GM21423 (cell line): Measurements from ENCODE around the gene TMA7B.

Experiments used
- ATAC-seq: cut with Tn5 transposase; IDR thresholded peaks from one replicate; pipeline ENCODE4 v1.9.1; 2021; ENCODE audit warnings: mild to moderate bottlenecking, moderate library complexity; ENCODE audit not compliant: unreplicated experiment

Gene TMA7B

DNA sequence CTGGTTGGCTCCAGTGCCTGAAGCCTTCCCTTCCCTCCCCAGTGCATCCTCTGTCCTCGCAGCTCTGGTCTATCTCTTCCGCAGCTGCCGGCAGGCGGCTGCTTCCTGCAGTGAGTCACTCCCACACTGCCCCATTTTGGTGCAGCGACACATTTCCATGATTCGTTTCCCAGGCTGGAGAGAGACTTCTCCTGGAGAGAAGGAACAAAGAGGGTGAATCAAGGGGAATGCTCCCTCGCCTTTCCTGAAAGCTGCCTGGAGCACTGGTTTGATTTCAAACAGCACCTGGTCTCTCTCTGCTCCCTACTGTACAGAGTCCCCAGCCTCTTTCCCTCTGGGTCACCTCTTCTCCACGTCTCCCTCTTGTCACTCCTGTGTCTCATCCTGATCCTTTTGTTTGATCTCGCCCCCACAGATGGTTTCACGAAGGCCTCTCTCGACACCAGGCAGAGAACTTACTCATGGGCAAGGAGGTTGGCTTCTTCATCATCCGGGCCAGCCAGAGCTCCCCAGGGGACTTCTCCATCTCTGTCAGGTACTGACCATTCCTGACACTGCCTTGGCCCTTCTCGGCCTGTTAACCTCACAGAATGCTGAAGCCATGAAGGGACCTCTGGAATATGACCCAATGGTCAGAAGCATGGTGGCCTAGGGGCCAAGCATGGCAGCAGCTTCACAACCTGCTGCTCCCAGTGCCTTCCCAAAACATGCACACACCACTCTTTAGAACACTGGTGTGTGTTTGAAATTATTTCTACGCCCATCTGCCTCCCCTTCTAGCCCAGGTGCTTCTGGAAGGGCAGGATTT lies at the start of gene TMA7B:
TSS of gene TMA7B (plus strand) at position 758 of the 808 bp plus-strand sequence. CDS start 3,978 bp downstream, outside the sequence.
- no peak for ATAC-seq

DNA sequence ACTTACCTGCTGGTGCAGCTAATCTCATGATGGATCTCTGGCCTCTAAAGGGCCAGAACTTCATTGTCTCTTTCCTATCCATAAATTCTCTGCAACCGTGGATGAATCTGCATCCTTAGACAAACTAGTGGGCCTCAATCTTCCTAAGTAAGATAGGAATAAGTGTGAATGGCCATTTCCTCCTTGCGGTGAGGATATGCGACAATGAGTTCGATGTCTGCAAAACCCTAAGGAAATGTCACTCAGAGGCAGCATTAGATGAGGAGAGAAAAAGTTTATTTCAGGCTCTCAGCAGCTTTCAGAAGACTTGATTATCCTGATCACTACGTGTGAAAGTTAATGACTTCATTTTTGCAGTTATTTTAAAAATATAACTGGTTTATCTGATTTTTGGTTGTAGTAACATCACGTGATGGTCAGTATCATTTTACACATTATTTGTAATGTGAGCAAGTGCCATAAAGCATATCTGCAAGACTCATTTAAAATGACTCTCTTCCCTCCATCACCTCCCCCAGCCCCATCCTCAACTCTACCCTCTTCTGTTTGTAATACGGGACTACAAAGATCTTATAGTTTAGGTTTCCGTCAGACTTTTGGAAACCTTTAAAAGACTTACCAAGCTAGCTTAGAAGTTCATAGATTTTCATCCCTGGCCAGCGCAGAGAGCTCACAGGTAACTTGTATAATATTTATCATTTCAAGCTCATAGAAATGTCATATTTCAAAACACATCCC lies 49.2 kb upstream of the TMA7B start:
- ATAC-seq = no peak

DNA sequence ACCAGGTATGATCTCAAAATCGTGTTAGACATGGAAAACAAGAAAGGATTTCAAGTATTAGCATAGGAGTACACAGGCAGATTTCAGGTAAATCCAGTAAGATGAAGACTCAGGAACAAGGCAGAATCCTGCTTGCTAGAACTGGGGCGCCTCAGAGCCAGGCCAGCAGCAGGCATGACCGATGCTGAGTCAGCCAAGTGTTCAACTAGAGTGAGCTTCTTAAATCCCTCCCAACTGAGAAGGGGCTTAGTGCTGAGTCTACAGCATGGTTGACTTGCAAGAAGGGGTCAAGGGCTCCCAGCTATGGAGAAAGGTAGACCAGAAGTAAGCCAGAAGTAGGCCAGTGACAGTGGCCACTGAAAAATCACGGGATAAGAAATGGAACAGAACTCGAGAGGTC lies 46.9 kb upstream of the TMA7B start:
- ATAC-seq = no peak

DNA sequence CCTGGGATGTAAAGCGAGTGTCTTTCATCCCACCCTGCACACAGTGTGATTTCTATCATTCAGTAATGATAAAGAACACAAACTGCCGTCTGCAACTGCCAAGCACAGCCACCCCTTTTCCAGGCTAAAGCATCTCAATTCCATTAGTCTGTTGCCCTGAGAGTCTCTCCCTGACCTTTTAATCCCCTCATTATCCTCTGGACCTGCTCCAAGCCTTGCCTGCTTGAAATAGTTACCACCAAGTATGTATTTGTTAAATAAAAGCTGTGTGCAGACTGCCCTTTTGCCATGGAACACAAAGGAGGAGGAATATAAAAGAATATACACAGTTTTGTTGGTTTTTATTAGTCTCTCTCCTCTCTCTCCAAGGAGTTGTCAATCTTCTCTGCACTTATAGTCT lies 46.3 kb upstream of the TMA7B start:
- ATAC-seq = no peak

DNA sequence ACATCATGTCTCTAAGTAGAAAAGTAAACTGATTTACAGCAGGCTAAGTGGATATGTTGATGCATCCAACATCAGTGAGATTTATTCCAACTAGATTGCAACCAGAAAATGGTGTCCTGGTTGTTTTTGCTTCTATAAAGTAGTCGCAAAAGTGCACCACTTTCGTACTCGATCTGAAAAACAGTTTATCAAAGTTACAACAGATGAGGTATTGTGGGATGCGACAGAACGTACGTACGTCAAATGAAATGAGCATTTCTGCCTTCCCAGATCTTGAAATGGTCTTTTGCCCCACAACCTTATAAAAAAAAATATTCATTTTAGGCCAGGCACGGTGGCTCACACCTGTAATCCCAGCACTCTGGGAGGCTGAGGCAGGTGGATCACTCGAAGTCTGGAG lies 45.6 kb upstream of the TMA7B start:
- no peak for ATAC-seq

DNA sequence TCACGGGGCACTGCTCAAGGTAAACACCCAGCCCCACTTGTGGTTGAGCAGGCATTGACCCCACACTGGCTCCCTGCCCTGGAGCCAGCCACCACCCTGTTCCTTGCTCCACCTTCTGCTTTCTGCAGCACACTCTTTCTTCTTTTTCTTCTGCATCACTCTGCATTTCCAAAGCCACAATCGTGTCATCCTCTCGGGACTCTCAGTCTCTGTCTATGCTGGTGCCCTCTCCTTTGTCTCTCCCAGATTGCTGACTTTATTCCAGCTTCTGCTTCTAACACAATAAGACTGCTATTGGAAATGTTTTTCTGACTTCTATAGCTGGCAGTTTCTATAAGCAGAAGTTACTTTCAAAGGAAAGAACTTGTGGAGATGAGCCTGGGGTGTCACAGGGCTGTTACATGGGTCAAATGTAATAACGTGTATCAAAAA lies 44.9 kb upstream of the TMA7B start:
- no peak for ATAC-seq

DNA sequence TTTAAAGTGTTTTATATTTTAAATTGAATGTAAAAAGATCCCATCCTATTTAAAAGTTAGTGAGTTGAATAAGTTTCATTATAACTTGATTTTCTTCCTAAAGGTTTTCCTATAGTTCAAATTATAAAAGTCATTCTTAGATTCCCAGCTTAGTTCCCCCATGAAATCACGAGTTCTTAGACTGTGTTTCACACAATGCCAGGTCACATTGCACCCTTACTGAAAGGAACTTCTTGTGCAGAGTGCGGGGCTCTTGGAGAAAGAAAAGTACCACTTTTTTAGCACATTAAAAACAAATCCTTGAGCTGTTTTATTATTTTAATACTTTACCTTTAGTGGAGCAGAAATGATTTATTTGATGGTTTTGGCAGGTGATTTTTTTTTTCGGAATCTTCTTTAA lies 43.7 kb upstream of the TMA7B start:
- no peak for ATAC-seq

DNA sequence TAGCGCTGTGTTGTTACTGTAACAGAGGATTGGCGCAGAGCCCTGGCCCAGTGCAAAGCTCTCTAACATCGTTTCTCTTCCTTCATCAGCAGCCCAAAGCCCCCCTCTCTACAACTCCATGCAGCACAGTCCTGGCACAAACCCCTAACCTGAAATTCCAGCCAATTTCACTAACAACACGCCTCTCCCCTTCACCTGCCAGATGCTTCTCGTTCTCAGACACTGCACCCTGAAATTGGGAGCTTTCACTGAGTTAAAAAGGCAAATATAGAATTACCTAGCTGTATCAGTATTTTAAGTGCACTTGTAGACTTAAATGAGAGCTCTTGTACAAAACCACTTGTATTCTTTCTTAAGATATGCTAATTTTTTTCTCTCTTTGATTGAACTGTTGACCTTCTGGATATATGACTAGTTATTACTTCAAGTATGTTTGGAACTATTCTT lies 43.0 kb upstream of the TMA7B start:
- no peak for ATAC-seq

DNA sequence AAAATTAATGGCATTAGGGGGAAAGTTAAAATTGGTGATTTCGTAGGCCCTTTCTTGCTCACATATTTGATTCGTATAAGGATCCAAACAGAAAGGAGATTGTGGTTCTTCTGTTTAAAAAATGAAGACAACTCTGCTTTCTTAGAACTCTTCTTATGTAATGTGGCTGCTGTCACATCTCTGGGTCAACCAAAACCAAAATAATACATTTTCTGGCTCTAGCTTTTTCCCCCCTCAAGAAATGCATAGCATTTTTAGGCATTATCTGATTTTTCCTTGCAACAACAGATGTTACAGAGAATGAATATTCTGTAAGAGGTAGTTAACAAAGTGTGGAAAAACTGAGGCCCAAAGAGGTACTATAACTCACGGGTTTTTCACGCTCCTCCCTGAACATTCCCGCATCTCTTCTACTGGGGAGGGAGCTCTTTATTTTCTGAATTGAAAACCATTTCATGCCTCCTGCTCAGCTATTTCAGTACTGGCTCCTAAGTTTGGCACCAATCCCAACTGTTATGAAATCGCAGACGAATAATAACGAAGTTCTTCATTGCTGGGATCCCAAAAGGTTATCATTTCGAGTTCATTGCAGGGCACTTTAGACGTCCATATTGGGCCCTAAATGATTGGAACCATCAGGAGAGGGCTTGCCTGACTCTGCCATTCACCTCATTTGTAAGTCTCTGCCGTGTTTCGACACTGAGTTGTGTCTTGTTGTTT lies 42.3 kb upstream of the TMA7B start:
- no peak for ATAC-seq

DNA sequence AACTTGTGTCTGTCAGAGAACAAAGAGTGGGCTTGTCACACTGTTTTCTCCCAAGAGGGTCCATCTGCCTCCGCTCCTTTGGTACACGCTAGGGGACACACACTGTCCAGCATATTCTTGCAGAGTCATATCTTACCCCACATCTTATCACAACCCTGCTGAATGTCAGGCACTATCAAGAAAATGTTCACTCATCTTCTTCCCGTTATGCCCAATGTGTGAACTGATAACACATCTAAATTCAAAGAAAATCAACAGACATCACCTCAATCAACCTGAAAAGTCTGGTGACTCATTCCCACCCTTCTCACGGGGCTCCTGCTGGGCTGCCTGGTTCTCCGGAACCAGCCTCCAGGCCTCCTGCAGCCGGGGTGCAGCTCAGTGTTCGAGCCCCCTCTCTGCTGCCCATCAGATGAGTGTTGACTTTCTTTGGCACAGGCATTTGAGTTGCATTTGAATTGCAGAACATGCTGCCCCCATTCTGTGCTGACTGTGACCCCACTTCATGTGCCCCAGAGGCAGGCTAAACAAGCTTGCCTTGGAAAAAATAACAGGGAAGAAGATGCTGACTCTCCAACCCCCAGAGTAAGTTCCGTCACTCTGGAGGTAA lies 40.0 kb upstream of the TMA7B start:
- no peak for ATAC-seq

DNA sequence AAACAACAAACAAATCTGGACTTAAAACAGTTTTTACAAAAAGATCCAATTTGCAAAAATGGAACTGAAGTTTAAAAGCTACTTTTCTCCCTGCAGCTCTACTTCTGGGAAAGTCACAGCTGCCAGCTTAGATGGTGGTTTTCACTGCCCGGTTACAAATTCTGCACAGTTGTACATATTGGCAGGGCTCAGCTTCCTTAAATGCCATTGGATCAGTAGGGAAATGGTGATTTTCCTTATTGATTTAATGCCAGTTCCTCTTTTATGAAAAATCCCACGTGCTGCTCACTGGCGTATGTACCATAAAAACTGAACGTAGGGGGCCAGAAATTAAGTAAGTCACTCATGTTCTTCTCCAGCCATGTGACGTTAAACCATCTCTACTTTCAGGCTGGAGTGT lies 36.5 kb upstream of the TMA7B start:
- ATAC-seq = no peak

DNA sequence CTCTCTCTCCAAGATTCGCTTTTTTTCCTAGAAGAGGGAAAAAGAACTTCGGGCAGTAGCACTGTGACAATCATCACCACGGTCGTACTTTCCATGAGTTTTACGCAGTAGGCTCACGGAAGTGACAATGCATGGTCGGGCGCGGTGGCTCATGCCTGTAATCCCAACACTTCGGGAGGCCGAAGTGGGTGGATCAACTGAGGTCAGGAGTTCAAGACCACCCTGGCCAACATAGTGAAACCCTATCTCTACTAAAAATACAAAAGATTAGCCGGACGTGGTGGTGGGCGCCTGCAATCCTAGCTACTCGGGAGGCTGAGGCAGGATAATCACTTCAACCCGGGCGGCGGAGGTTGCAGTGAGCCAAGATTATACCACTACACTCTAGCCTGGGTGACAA lies 35.9 kb upstream of the TMA7B start:
- ATAC-seq = no peak

DNA sequence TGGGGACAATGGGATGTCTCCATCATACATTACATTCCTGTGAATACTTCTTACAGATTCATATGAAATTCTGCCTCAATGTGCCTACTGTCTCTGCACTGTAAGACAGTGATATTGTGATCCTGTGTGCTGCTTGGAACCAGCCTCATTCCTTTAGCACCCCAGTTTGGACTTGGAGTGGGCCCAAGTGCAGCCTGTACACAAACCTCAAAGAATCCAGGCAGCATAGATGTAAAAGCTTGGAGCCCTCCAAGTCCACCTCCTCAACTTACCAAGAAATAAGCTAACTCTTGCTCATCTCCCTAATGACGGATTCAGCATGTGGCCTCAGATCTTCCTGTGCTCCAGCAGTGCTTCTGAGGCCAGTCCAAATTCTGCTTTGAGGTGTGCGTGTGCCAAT lies 34.9 kb upstream of the TMA7B start:
- no peak for ATAC-seq

DNA sequence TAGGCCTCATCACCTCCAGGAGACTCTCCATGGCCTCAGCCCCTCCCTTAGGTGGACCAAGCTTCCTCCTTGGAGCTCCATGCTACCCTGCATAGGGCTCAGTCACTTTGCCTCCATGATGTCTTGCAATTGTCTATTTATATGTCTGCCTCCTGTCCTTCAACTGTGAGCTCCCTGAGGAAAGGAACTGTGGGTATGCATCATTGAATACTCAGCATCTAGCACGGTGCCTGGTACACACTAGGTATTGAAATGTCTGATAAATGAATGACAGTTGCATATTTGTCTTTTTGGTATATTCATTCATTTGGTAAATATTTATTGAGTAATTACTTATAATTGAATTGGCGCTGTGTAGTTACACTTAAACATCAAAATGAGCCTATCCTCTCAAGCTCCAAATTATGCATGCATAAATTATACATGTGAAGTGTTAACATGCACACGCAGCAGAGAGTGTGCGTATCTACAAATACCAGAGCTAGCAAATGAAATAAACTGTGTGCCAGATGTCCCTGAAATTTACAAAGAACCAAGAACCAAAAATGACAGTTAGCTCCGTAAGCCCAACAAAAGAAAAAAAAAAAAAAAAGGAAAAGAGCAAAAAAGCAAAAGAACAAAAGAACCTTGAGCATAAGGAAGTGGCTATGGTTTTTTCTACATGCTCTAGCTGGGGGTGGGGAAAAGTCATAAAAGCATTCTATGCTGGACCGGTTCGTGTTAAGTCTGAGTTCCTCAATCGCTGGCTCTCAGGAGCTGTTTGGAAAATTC lies 34.1 kb upstream of the TMA7B start:
- no peak for ATAC-seq

DNA sequence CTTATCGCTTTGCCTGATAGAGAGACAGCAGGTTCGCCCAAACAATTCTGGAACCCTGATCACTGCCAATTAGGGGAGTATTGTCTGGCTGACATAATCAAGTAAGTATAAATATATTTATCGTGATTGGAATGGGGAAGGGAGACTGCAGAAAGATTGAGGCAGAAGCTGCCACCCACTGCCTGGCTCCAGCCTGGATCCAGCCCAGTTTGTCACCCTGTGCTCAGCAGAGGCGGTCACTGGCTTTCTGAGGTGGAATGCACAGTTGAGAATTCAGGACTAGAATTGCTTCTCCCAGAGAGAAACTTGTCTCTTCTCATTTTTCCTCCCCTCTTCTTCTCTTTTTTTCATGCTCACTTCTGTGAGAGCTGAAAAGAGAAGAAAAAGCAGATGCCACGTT lies 33.4 kb upstream of the TMA7B start:
- ATAC-seq = no peak

DNA sequence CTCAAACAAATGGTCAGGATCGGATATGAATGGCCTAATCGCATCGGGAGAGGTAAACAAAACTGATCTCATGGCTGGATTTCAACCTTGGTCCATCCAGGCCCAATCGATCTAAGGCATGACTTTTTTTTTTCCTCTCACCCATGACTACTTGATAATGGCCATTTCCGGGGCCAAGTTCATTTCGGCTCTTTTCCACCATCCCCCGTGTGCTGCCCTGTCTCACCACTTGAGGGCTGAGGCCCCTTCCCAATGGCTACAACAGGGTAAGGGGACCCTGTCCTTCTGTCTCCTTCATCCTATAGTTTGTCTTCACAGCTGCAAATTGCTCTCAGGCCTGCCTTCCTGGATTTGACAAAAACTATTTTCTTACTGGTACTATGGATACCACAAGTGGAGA lies 32.7 kb upstream of the TMA7B start:
- no peak for ATAC-seq

DNA sequence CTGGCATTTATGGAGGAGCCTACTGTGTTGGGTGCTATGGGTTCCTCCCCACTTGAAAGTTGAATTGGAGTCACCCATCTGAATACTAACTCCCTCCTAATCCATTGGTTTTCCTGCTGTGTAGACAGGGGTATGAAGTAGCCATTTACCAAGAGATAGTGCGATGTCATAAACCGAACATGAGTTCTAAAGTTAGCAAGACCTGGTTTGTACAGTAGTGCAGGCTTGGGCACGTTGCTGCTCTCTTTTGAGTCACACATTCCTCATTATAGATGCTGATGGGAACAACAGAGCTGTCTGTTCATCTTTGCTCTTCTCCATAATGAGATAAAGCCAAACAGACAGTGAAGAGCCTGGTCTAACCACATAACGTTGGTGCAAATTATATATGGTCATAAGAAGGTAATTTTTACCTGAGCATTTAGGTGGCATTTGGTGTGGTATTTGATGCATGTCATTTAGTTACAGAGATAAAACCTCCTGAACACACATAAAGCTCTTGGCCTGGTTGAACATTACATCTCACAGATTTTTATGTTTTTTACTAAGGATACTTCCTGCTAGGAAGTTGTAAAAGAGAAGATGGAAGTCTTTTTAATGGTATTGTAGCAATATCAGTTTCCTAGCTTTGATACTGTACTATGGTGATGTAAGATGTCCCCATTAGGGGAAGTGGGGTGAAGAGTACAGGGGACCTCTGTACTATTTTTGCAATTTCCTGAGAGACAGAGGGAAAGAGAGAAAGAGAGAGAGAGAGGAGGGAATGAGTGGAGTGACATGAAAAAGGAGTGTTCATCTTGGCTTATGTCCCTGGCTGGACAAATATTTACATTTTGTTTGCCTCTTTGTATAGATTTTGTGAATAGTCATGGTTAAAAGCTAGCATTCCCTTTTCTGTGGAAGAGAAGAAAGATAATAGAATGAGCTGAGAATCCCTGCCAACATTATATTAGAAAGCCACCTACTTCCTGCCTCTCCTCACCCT lies 31.4 kb upstream of the TMA7B start:
- ATAC-seq = no peak

DNA sequence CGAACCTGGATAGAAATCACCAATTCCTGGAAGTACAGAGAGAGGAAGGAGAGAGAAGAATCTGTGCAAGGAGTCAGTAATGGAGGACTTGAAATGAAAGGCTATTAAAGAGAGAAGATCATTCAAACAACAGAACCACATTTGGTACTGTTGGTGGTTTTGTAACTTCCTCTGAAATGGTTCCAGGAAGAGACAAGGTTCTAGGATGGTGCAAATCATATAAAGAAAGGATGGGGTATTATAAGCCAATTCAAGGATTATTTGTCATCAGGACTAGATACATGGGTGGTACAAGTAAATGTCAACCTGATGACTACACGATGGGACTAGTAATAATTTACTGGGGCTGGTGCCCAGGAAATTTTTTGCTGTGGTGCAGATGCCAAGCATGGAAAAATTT lies 28.9 kb upstream of the TMA7B start:
- no peak for ATAC-seq

DNA sequence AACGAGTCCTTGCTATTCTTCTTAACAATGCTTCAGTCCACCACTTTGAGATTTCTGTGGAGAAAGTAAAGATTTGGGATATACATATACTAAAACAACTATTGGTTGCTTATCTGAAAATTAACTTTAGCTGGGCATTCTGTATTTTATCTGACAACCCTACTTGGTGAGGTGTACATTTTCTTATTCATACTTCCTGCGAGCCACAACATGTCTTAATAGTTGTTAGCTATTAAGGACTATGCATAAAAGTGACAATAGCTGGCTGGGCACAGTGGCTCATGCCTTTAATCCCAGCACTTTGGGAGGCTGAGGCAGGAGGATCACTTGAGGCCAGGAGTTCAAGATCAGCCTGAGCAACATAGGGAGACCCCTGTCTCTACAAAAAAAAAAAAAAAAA lies 28.0 kb upstream of the TMA7B start:
- ATAC-seq = no peak
